ENCODE data around the gene ITPR1.
A peak's percentile ranks its signal among the peaks of the same experiment; 100 is the strongest.
"Not testable (repeated sequence)": the region's sequence is repeated elsewhere in the genome, so short reads cannot be mapped to it uniquely, and the experiment has no call there.

Gene ITPR1

GRCh38 chr3:4493014-4493940 is at the start of gene ITPR1:
Gene ITPR1, plus strand, starts transcription at chr3:4493348. Its CDS starts 23,144 bp downstream, at chr3:4516492.
- peak within 1 kb of the TSS; percentile 73 for H3K4me3 ChIP-seq (ENCODE audit: low read depth, low read length)
- peak; percentile 92 for TF ChIP-seq MYC (IDR thresholded peaks at IDR 0.05; ENCODE audit: low read depth, low read length)
- TF ChIP-seq MAX (IDR thresholded peaks at IDR 0.05; ENCODE audit: low read depth, low read length), result peak; percentile 93
- no peak for TF ChIP-seq CTCF (IDR thresholded peaks at IDR 0.05; ENCODE audit: low read depth, low read length)
- TF ChIP-seq POLR2A (IDR thresholded peaks at IDR 0.05; ENCODE audit: extremely low read depth, insufficient read length), result peak; percentile 93
- DNase-seq (ENCODE audit: low read depth), result peak; percentile 99

- no peak overlapping the region for H3K4me3 ChIP-seq (ENCODE audit: low read depth, low read length)
- TF ChIP-seq MAX (IDR thresholded peaks at IDR 0.05; ENCODE audit: low read depth, low read length), result no peak
- TF ChIP-seq MYC (IDR thresholded peaks at IDR 0.05; ENCODE audit: low read depth, low read length), result no peak
- no peak for TF ChIP-seq POLR2A (IDR thresholded peaks at IDR 0.05; ENCODE audit: extremely low read depth, insufficient read length)
- no peak for TF ChIP-seq CTCF (IDR thresholded peaks at IDR 0.05; ENCODE audit: low read depth, low read length)
- DNase-seq (ENCODE audit: low read depth), result no peak
Observed at GRCh38 chr3:4447295-4447999, 45.7 kb upstream of the ITPR1 start.

- DNase-seq (ENCODE audit: low read depth), result no peak
- TF ChIP-seq MYC (IDR thresholded peaks at IDR 0.05; ENCODE audit: low read depth, low read length) (no peak), MAX (IDR thresholded peaks at IDR 0.05; ENCODE audit: low read depth, low read length) (no peak), POLR2A (IDR thresholded peaks at IDR 0.05; ENCODE audit: extremely low read depth, insufficient read length) (no peak), CTCF (IDR thresholded peaks at IDR 0.05; ENCODE audit: low read depth, low read length) (no peak)
- H3K4me3 ChIP-seq (ENCODE audit: low read depth, low read length), result no peak overlapping the region
Observed at GRCh38 chr3:4448187-4448586, 45.0 kb upstream of the ITPR1 start.

- no peak for TF ChIP-seq POLR2A (IDR thresholded peaks at IDR 0.05; ENCODE audit: extremely low read depth, insufficient read length)
- TF ChIP-seq MAX (IDR thresholded peaks at IDR 0.05; ENCODE audit: low read depth, low read length), result no peak
- no peak for TF ChIP-seq MYC (IDR thresholded peaks at IDR 0.05; ENCODE audit: low read depth, low read length)
- TF ChIP-seq CTCF (IDR thresholded peaks at IDR 0.05; ENCODE audit: low read depth, low read length), result no peak
- DNase-seq (ENCODE audit: low read depth), result no peak
- no peak overlapping the region for H3K4me3 ChIP-seq (ENCODE audit: low read depth, low read length)
Observed at GRCh38 chr3:4449043-4449805, 43.9 kb upstream of the ITPR1 start.

GRCh38 chr3:4454142-4454541 is 39.0 kb upstream of the ITPR1 start:
- TF ChIP-seq CTCF (IDR thresholded peaks at IDR 0.05; ENCODE audit: low read depth, low read length) (no peak), MAX (IDR thresholded peaks at IDR 0.05; ENCODE audit: low read depth, low read length) (no peak), POLR2A (IDR thresholded peaks at IDR 0.05; ENCODE audit: extremely low read depth, insufficient read length) (no peak), MYC (IDR thresholded peaks at IDR 0.05; ENCODE audit: low read depth, low read length) (no peak)
- no peak for DNase-seq (ENCODE audit: low read depth)
- H3K4me3 ChIP-seq (ENCODE audit: low read depth, low read length), result no peak overlapping the region

GRCh38 chr3:4456780-4457179 is 36.4 kb upstream of the ITPR1 start:
- DNase-seq (ENCODE audit: low read depth); H3K4me3 ChIP-seq (ENCODE audit: low read depth, low read length): not testable (repeated sequence)

Measured in NB4 (cell line).